DMS114 treated with DMSO at 0.1 percent for 48 hours (cell line): Measurements from ENCODE around the gene SGK2.
"Not testable (repeated sequence)": the region's sequence is repeated elsewhere in the genome, so short reads cannot be mapped to it uniquely, and the experiment has no call there.

Experiments
- DNase-seq: peaks from one replicate; lab custom pipeline; 2025; ENCODE audit not compliant: unreplicated experiment; lab: John Stamatoyannopoulos, UW

SGK2 gene

GRCh38 chr20:43590392-43591303, 31.8 kb downstream of the SGK2 start, which contains the start of gene IFT52:
Gene IFT52, plus strand, starts transcription at chr20:43590937. Its CDS starts 3,762 bp downstream, at chr20:43594699.
- peak; percentile 90 for DNase-seq

- DNase-seq, result not testable (repeated sequence)
Measured at GRCh38 chr20:43601960-43602359, 43.1 kb downstream of the SGK2 start.

- no peak for DNase-seq
Measured at GRCh38 chr20:43603124-43603523, 44.3 kb downstream of the SGK2 start.

DNA sequence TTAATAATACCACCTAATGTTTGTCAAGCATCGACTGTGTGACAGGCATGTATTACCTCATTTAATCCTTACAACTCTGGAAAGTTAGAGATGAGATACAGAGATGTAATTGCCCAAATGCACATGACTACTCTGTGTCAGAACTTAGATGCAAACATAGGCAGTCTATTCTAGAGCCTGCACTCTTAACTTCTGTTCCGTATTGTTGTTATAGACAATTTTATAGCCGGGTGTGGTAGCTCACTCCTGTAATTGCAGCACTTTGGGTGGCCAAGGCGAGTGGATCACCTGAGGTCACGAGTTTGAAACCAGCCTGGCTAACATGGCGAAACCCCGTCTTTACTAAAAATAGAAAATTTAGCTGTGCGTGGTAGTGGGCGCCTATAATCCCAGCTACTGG, 46.9 kb downstream of the SGK2 start:
- no peak for DNase-seq

DNA sequence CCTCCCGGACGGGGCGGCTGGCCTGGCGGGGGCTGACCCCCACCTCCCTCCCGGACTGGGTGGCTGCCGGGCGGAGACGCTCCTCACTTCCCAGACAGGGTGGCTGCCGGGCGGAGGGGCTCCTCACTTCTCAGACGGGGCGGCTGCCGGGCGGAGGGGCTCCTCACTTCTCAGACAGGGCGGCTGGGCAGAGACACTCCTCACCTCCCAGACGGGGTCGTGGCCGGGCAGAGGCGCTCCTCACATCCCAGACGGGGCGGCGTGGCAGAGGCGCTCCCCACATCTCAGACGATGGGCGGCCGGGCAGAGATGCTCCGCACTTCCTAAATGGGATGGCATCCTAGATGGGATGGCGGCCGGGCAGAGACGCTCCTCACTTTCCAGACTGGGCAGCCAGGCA, 48.5 kb downstream of the SGK2 start:
- not testable (repeated sequence) for DNase-seq

DNA sequence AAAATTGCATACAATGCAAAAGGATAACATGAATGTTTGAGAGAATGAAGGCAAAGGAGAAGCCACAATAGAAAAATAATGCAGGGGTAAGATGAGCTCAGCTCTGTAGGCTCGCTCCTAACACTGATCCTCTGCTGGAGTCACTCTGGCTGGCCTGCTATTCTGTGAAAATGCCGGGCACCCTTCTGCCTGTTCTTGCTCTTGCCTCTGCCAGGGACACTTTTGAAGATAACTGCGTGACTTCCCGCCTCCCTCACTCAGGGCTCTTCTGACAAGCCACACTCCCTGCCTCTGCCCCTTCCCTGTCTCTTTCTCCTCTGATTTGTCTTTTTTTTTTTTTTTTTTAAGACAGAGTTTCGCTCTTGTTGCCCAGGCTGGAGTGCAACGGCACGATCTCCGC, 72.8 kb downstream of the SGK2 start:
- no peak for DNase-seq
